Stimulated activated CD8-positive, alpha-beta memory T cell treated with anti-CD3 and anti-CD28 coated beads, Interleukin-15, amount 100 ng/mL, for 24 hours (primary cell): ENCODE results near the gene SRCAP.

Experiments
- DNase-seq: peaks from one replicate; pipeline ENCODE4 v3.0.0-alpha.2; 2020; ENCODE audit warnings: low read depth

The SRCAP gene

DNA sequence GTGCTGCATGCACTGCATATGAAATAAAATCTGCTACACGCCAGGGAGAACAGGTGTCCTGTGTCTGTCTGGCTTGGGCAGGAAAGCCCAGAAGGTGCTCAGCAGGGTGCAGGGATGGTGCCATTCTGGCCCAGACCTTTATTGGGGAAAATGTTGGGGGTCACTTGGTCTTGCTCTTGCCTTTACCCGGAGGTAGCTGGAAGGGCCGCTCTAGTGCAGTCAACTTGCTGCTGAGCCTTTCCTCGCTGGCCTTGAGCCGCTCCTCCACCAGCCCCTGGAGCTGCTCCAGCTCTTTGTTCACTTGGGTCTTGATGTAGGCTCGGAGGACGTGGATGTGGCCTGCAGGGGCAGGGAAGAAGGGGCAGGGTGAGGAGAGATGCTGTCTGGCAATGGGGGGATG lies 58.3 kb downstream of the SRCAP start:
- no peak for DNase-seq

DNA sequence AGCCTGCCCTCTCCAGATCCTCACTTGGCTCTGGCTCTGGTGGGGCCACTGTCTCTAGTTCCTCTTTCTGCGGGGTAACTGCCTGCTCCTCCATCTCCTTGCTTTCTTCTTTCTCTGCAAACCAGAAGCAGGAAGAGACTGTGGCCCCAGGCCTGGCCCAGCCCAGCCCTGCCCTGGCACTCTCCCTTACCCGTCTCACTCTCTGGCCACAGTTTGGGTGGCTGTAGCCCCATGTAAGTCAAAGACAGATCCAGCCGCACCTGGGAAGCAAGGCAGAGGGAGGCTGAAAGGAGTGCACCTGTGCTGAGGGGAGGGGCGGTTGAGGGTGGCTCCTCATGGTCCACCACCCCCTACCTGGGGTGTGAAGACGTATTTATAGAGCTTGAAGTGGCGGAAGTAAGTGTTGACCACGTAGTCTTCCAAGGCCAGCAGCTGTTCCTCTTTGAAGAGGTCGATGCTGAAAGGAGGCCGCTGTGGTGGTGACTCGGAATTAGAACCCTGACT lies 60.1 kb downstream of the SRCAP start:
- no peak for DNase-seq

DNA sequence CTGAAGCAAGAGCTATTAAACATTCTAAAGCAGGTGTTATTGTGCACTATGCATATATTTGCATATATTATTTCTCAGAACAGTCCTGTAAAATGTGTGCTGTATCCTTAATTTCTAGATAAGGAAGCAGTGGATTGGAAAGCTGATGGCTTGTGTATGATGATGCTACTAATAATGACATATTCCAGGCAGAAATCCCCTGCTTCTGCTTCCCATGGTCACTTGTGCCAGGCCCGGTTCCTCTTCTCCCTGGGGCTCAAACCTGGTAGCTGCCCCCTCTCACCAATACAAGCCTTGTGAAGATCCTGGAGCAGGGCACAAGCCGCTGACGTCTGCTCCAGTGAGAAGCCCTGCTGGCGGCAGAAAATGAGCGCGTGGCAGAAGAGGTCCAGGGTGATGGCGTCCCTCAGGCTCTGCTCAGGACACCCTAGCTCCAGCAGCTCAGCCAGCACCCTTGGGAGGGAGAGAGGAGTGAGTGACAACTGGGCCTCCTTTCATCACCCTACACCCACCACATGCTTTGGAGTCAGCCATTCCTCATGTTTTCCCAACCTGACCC lies 61.1 kb downstream of the SRCAP start:
- no peak for DNase-seq

DNA sequence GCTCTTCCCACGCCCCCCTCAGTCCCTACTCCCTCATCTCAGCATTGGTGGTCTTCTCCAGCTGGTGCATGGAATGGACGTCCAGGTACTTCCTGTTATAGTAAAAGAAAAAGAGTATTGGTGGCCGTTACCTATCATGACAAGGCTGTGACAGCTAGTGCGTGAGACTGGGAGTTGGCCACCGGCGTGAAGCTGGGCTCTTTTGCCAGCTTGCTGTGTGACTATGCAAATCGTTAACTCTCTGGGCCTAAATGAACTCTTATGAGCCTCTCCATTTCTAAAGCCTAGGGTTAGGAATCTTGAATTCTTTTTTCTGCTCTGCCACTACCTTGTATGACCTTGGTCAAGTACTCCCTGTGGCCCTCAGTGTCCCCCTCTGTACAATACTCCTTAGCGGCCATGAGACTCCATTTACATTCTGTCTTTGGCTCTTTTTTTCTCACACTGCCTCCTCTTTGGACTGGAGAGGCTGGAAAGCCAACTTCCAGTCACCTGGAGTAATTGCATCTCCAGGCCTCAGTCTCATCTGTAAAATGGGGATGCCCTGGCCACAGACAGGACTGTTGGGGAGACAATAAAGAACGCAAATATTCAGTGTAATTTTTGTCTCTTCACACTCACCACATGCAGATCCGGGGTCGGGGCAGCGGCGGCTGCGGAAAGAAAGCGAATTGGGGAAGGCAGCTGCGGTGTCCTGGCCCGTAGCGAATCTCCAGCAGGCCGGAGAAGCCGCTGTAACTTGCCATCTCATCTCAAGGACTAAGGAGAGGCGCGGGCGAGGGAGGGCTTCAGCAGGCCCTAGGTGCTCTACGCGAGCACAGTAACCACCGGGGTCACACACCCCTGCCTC lies 61.8 kb downstream of the SRCAP start:
- DNase-seq: no peak

DNA sequence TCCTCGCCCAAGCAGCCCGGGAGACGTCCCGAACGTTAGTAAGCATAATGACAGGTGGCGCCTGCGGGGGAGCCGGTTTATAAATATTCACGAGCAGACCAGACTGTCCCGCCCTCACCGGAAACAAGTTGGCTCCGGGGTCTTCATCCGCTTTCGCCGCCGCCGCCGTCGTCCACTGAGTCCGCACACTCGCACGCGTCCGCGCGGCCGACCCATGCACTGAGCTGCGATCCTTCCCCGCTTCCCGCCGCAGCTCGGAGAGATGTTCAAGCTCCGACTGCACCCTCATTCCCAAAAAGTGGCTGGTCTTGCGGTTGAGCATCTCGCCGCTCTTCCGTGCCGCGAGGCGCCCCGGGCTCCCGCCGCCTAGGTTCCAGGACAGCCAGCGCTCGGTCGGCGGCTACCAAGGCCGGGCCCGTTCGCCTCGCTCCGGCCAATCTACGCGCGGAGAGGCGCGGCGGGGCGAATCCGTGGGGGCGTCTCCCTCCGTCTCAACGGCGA lies 62.5 kb downstream of the SRCAP start:
- DNase-seq: no peak

DNA sequence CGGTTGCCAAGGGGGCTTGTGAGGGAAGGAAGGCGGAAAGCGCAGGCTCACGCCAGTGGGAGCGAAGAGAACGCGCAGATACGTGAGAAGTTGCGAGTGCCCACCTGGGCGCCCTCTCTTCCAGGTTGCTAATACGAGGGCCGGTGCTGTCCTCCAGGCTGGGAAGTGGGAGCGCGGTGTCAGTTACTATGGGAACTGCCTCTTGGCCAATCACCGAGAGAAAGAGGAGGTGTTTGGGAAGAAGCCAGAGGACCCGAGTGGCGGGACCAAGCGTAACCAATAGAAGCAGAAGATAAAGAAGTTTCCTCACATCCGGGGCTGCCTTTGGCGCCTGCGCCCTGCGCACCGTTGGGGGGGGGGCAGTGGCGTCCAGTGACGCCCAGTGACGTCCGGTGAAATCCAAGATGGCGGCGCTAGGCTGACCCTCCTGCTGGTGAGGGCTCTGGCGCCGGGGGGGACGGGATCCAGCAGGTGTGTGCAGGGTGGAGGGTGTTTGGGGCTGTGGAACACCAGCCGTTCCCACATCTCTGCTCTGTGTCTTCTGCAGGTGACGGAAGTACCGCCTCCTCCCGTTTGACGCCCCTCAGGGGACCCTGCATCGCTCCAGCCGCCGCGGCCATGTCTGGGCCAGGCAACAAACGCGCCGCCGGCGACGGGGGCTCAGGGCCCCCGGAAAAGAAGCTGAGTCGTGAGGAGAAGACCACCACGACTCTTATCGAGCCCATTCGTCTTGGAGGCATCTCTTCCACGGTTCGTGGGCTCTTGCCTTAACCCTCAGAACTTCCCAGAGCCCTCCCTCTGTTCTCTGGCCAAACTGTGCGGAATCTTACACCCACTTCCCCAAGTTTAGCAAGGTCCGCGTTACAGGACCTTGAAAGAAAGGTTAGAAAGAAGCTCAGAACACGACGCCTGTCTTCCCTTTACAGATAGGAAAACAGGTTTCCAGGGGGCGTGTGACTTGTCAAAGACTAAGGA lies 63.2 kb downstream of the SRCAP start, which contains the start of the genes CFAP119 and RNF40:
Gene CFAP119 (minus strand): TSS at position 135 of the 975 bp plus-strand sequence. CDS start 314 bp downstream, outside the sequence.
Gene RNF40 (plus strand): TSS at position 395 of the 975 bp plus-strand sequence. CDS start 224 bp downstream, at position 619.
- DNase-seq: peak; percentile 71

DNA sequence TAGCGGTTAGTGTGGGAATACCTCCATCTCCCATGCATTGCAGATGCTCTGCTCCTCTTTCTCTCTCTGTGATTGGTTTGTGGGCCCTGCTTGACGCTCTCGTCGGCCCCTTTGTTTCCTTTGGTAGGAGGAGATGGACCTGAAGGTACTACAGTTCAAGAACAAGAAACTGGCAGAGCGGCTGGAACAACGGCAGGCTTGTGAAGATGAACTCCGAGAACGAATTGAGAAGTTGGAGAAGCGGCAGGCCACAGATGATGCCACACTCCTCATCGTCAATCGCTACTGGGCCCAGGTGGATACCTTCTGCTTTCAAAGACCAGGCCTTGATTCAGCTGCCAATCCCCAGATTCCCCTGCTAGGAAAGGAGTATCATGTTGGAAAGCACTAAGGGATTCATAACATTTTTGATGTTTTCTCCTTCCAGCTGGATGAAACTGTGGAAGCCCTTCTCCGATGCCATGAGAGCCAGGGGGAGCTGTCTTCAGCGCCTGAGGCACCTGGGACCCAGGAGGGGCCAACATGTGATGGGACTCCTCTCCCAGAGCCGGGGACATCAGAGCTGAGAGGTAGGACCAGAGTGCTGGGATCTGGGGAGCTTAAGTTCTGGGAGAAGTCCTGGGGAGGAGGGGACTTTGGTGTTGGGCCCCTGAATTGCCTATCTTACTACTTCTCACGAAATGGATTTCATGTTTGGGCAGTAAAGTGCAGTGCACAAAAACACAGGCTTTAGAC lies 64.2 kb downstream of the SRCAP start:
- DNase-seq: no peak

DNA sequence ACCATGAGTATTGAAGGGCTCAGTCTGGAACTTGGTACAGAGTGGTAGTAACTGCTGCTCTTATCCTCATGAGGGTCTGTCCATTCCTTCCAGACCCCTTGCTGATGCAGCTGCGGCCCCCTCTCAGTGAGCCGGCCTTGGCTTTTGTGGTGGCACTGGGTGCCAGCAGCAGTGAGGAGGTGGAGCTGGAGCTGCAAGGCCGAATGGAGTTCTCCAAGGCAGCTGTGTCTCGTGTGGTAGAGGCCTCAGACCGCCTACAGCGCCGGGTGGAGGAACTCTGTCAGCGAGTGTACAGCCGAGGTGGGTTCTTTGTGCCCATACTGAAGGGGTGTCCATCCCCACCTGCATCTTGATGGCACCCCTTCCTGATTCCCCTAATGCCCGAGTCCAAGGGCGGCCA lies 65.1 kb downstream of the SRCAP start:
- no peak for DNase-seq

DNA sequence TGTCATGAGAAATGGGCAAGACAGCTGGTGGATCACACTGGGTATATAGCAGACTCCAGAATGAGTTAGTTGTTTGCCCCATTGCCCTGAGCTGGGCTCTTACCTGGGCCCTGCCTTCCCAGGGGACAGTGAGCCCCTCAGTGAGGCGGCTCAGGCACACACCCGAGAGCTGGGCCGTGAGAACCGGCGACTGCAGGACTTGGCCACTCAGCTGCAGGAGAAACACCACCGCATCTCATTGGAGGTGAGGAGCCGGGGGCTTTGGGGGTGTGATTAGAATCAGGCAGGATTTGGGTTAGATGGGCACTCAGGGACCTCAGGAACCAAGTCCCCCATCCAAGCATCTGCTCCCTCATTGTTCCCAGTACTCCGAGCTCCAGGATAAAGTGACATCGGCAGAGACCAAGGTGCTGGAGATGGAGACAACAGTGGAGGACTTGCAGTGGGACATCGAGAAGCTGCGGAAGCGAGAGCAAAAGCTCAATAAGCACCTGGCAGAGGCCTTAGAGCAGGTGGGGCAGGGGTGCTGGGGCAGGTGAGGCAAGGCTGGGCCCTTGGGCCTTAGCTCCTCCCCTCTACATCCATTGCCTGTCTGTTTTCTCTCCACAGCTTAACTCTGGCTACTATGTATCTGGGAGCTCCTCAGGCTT lies 66.0 kb downstream of the SRCAP start:
- no peak for DNase-seq

DNA sequence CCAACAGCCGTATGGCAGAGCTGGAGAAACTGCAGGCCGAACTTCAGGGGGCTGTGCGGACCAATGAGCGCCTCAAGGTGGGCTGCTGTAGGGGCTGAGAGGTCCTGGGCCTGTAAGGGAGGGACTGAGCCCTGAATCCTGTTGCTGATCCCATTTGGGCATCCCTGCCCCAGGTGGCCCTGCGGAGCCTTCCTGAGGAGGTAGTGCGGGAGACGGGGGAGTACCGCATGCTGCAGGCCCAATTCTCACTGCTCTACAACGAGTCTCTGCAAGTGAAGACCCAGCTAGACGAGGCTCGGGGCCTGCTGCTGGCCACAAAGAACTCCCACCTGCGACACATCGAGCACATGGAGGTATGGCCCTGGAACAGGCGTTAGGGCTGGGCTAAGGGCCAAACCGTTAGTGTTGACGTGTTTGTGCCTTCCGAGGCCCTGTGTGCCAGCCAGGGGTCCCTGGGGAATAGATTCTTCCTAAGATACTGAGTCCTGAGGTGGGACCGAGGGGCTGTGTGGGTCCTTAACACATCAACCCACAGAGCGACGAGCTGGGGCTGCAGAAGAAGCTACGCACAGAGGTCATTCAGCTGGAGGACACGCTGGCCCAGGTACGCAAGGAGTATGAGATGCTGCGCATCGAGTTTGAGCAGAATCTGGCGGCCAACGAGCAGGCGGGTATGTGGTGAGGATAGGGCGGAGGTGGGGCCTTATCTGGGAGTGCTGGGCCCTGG lies 67.4 kb downstream of the SRCAP start:
- DNase-seq: no peak

DNA sequence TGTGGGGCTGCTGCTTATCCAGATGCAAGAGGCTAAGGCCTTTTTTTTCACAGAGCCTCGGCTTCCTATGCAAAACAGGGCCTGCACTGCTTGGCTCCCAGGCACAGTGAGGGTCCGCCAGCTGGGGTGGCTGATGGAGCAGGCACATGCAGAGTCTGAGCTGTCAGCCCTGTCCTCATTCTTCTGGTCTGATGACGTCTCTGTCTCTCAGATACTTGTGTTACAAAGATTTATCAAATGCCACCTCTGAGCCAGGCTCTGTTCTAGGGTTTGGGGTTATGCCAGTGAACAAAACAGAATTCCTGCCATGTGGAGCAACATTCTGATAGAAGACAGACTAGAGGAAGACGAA lies 67.9 kb downstream of the SRCAP start:
- no peak for DNase-seq

DNA sequence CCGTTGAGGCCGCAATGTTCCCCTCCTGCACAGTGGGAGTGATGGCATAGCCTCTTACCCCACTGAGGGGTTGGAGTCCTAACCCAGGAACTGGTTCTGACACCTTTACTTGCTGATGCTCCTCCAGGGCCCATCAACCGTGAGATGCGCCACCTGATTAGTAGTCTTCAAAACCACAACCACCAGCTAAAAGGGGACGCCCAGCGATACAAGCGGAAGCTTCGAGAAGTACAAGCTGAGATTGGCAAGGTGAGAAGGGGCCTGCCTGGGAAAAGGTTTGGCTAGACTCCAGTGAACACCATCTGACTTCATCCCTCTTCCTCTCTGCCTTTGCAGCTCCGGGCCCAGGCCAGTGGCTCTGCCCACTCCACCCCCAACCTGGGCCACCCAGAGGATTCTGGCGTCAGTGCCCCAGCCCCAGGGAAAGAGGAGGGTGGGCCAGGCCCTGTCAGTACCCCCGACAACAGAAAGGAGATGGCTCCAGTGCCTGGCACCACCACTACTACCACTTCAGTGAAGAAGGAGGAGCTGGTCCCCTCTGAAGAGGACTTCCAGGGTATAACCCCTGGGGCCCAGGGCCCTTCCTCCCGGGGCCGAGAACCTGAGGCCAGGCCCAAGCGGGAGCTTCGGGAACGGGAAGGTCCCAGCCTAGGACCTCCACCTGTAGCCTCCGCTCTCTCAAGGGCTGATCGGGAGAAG lies 68.9 kb downstream of the SRCAP start:
- DNase-seq: no peak

DNA sequence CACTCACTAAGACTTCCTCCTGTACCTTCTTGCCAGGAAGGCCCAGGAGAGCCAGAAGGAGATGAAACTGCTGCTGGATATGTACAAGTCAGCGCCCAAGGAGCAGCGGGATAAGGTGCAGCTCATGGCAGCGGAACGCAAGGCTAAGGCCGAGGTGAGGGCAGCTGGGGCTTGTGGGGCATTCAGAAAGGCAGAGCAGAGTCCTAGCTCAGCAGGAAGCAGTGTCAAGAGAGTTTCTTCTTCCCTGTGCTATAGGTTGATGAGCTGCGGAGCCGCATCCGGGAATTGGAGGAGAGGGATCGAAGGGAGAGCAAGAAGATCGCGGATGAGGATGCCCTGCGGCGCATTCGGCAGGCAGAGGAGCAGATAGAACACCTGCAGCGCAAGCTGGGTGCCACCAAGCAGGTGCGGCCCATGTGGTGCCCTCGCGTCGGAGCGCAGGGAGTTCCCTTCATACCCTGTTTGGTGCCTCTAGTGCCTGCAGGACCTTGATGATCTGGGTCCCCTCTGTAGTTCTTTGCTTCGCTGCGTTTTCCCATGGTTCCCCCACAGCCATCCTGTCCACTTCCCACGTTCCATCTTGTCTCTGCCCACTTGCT lies 69.7 kb downstream of the SRCAP start:
- DNase-seq: no peak

DNA sequence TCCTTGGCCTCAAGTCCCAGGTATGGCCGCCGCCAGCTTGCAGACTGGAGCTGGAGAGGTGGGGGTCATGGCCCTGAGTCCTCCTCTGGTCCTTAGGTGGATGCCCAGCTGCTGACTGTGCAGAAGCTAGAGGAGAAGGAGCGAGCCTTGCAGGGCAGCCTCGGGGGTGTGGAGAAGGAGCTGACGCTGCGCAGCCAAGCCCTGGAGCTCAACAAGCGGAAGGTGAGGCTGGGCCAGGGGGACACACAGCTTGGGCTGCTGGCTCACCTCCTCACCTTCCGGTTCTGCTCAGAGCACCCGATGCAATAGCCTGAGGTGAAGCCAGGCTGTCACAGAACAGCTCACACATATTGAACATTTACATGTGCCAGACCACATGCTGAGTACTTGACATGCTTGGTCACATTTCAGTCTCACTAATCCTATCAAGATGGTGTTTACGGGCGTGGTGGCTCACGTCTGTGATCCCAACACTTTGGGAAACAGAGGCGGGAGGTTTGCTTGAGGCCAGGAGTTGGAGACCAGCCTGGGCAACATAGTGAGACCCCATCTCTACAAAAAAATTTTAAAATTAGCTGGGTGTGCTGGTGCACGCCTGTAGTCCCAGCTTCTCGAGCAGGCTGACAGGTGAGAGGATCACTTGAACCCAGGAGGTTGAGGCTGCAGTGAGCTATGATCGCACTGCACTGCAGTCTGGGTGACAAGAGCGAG lies 70.6 kb downstream of the SRCAP start:
- DNase-seq: no peak

DNA sequence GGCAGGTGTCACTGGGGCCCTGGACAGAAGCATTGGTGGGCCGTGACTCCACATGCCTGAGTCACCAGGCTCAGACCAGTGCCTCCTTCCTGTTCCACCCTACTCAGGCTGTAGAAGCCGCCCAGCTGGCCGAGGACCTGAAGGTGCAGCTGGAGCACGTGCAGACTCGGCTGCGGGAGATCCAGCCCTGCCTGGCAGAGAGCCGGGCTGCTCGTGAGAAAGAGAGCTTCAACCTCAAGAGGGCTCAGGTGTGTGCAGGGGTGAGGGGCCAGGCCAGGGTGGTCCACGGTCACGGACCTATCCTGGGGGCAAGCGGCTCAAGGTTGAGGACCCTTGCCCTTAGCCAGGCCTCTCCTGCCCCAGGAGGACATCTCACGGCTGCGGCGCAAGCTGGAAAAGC lies 72.8 kb downstream of the SRCAP start:
- DNase-seq: no peak

DNA sequence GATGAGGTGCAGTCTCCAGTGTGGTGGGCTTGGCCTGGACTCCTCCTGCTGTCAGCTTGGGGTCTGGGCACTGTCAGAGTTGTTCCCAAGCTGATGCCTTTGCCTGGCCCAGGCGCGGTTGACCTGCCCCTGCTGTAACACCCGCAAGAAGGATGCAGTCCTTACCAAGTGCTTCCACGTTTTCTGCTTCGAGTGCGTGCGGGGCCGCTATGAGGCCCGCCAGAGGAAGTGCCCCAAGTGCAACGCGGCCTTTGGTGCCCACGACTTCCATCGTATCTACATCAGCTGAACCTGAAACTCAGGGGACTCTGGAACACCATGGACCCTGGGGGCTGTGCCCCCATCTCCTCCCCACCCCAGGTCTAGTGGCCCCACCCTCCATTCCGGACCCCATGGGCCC lies 74.9 kb downstream of the SRCAP start:
- DNase-seq: no peak

DNA sequence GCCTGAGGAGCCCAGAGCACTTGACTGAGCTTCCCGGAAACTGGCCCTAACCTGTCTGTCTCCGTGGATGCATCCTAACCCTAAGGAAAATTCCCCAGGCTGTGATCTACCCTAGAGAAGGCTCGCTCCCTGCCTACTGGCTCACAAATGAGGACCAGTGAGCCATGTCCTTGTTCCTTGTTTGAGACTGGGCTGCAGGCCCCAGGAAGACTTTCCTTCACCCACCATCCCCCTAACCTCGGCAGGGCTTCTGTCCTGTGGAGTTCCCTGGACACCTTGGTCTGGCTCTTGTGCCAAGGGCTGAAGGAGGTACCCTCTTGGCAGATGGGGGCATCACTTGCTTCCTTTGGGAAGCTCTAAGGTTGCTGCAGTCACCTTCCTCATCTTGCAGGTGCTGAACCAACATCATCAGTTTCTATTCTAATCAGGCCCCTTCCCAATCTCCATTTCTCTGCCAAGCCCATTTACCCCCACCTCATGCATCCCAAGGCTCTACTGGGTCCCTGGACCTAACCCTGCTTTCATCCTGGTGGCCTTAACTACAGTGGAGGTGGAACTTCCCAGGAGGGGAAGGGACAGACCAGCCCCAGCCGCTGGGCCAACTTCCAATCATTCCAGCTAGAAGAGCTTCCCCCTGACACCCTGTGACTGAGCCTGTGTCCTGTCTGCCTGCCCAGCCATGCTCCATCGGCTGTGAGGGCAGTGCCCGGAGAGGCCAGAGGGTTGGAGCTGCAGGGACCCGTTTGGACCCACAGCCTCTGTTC lies 75.6 kb downstream of the SRCAP start:
- DNase-seq: no peak

DNA sequence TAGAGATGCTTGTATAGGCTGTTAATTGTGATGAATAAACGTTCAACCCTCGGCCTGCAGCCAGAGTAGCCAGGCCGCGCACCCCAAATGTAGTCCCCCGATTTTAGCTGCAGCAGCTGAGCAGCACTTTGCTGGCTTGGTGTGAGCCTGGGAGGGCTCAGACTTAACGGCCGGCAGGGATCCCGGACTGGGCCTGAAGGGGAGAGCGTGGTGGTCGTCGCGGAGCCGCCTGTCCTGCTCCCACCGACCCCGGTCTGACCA lies 76.1 kb downstream of the SRCAP start:
- no peak for DNase-seq
